Measurements from ENCODE around the gene ELF1. TPM values are rescaled to one million over a fixed set of nuclear protein-coding genes. Genes with fewer than 3 reads are reported as not detected.

Gene ELF1
- total and polyA plus RNA-seq, 2 of the 8 experiments (the other 6 are each of a cell fraction or from before 2014, with no cell fraction given): 5.6 to 18.2 TPM

DNA sequence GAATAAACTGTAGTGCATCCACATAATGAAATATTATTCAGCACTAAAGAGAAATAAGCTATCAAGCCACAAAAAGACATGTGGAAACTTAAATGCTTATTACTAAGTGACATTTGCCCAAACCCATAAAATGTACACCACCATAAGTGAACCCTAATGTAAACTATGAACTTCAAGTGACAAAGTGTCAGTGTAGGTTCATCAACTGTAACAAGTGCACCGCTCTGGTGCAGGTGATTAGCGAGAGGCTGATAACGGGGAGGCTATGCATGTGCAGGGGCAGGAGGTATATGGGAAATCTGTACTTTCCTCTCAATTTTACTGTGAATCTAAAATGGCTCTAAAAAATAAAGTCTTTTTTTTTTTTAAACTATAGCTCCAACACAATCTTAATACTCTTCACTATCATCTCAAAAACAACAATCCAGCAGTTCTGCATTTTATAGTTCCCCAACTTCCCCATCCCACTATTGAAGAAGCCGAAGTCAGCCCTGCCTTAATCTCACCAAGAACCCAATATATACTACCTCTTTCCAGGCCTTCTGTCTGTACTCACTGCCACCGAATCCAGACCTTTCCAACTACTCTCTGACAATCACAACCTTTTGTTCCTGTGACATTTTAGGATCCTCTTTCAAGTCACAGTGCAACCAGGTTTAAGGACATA, 22.6 kb downstream of the ELF1 start:
- H2AK5ac ChIP-seq (ENCODE audit: low read depth, low read length): no peak overlapping the region
- no peak overlapping the region for H3K27ac ChIP-seq (ENCODE audit: low read depth, low read length)
- ChIA-PET CTCF (ENCODE audit: partially characterized antibody) (interaction anchor here (1.0 to 1.8 kb wide), 2 partner anchors 10 to 59 kb away, joined by 3 to 5 read pairs; no protein-coding TSS in a partner anchor), POLR2A (ENCODE audit: partially characterized antibody) (no interaction called here)
- H3K23ac ChIP-seq (ENCODE audit: insufficient read length): no peak overlapping the region
- H2BK120ac ChIP-seq (replicated peaks; ENCODE audit: low read depth, low read length): no peak overlapping the region
- no peak overlapping the region for H3K4me2 ChIP-seq (ENCODE audit: insufficient read depth in 1 of 2, low read depth in 2 of 2, low read length in 2 of 2)
- no peak overlapping the region for H2BK5ac ChIP-seq (ENCODE audit: low read depth, low read length)
- H4K5ac ChIP-seq (ENCODE audit: insufficient read length, low read depth, low read length): no peak overlapping the region
- H2BK20ac ChIP-seq (ENCODE audit: low read length): no peak overlapping the region
- H3K27me3 ChIP-seq (replicated peaks in 1 of 4; ENCODE audit: control insufficient read depth in 3 of 4, extremely low read depth in 1 of 4, insufficient read depth in 3 of 4, low read length in 3 of 4): no peaks in the 10 kb centered on the region
- no peak for DNase-seq (ENCODE audit: low read depth in 1 of 2, low spot score in 2 of 2)
- H3K36me3 ChIP-seq (ENCODE audit: control insufficient read depth in 2 of 4, insufficient read depth in 4 of 4, low read length in 3 of 4): 0 out of 8 replicates have a peak, but pooled peaks cover 0 to 2% (median 0%) of the 10 kb centered on the region in 4 experiments
- no peaks in the 10 kb centered on the region for H3K79me1 ChIP-seq (ENCODE audit: low read depth, low read length)
- WGBS, 2 experiments (ENCODE audit: extremely low coverage in 1 of 2, insufficient coverage in 1 of 2, insufficient read length in 1 of 2, insufficient replicate concordance in 2 of 2, low coverage in 1 of 2, low lambda C conversion rate in 2 of 2, missing lambda C conversion rate in 1 of 2): 93% methylated on average over 5 of the region's 5 CpGs; no CpG with 5 or more reads in 1 of the 2 experiments
- no peak overlapping the region for H4K8ac ChIP-seq (ENCODE audit: extremely low read depth, insufficient read depth, low read length)
- H3K9me3 ChIP-seq (ENCODE audit: insufficient read depth in 2 of 2, low read depth in 1 of 2, low read length in 1 of 2): no peaks in the 10 kb centered on the region
- no peak overlapping the region for H3K4me3 ChIP-seq (ENCODE audit: extremely low read depth in 1 of 4, insufficient read depth in 2 of 4, low read depth in 3 of 4, low read length in 4 of 4)
- no peak overlapping the region for H3K9ac ChIP-seq (replicated peaks in 1 of 4; ENCODE audit: extremely low read depth in 1 of 4, low read depth in 3 of 4, low read length in 3 of 4)
- no peaks in the 10 kb centered on the region for H4K20me1 ChIP-seq (replicated peaks in 1 of 2; ENCODE audit: control insufficient read depth in 1 of 2, insufficient read depth in 2 of 2, low read length in 2 of 2)
- H2BK15ac ChIP-seq (ENCODE audit: low read length): no peak overlapping the region
- no peak for FAIRE-seq
- no peak overlapping the region for H3K14ac ChIP-seq (ENCODE audit: insufficient read length)
- no peak overlapping the region for H2BK12ac ChIP-seq (ENCODE audit: low read depth, low read length)
- no peak overlapping the region for H3K18ac ChIP-seq (ENCODE audit: extremely low read depth, low read length)
- H2AFZ ChIP-seq (ENCODE audit: low read length): no peak overlapping the region
- H3K79me2 ChIP-seq (ENCODE audit: control insufficient read depth in 1 of 2, insufficient read depth in 2 of 2, low read length in 2 of 2): no peaks in the 10 kb centered on the region; a peak in 1 of 4 replicates
- no peak overlapping the region for H3K4ac ChIP-seq (replicated peaks; ENCODE audit: insufficient read length, low read depth, low read length)
- H4K91ac ChIP-seq (replicated peaks; ENCODE audit: insufficient read length, low read length): no peak overlapping the region
- peaks cover 0 to 6% (median 3%) of the 10 kb centered on the region in 4 experiments; a peak in 3 of 7 replicates for H3K4me1 ChIP-seq (replicated peaks in 1 of 4; ENCODE audit: control insufficient read depth in 3 of 4, insufficient read depth in 4 of 4, low read length in 3 of 4)
- H3K56ac ChIP-seq (replicated peaks; ENCODE audit: insufficient read length, low read depth, low read length): no peak overlapping the region
- H3K23me2 ChIP-seq (ENCODE audit: low read depth, low read length): no peaks in the 10 kb centered on the region
- no peak for TF ChIP-seq RNF2 (IDR thresholded peaks at IDR 0.05; ENCODE audit: borderline replicate concordance, low read depth, low read length, missing control alignments, poor library complexity, severe bottlenecking)
- TF ChIP-seq JUN (IDR thresholded peaks at IDR 0.05; ENCODE audit: low read depth, low read length): no peak
- TF ChIP-seq CHD1 (IDR thresholded peaks at IDR 0.05; ENCODE audit: low read depth, low read length): no peak
- TF ChIP-seq EP300 (IDR thresholded peaks at IDR 0.05; ENCODE audit: borderline replicate concordance in 1 of 2, low read depth in 2 of 2, low read length in 2 of 2): no peak
- no peak for TF ChIP-seq MAFK (IDR thresholded peaks at IDR 0.05; ENCODE audit: low read depth, low read length)
